Stomach (tissue), 9 donors: ENCODE results near the gene SCFD2. TPM values are rescaled to one million over a fixed set of nuclear protein-coding genes. Genes with fewer than 3 reads are reported as not detected.
"Not testable (repeated sequence)": the region's sequence is repeated elsewhere in the genome, so short reads cannot be mapped to it uniquely, and the experiment has no call there.

Experiments used
- DNase-seq, 2 donors: peaks; one replicate each; pipeline versions ENCODE4 v3.0.0 to v3.0.0-alpha.2; 2013 to 2019
- H3K27ac ChIP-seq, 5 donors: fragments of 200-600 bp in 4 of 5; sonication (generic) in 4 of 5; one replicate each; pipeline ENCODE4 v1.5.1; 2013 to 2019; ENCODE audit warnings: mild to moderate bottlenecking in 1 of 5, moderate library complexity in 1 of 5
- H3K27me3 ChIP-seq, 3 donors: fragments of 200-600 bp; sonication (generic); one replicate each; pipeline ENCODE4 v1.5.1; 2017 to 2019; ENCODE audit warnings: mixed run types in 1 of 3
- H3K36me3 ChIP-seq, 4 donors: fragments of 200-600 bp; sonication (generic); 1 replicate in 3 of 4; 2 replicates in 1 of 4; pipeline ENCODE4 v1.5.1; 2016 to 2019
- H3K4me1 ChIP-seq, 4 donors: fragments of 200-600 bp; sonication (generic); one replicate each; pipeline ENCODE4 v1.5.1; 2016 to 2019
- H3K4me3 ChIP-seq, 4 donors: fragments of 200-600 bp; sonication (generic) in 3 of 4; one replicate each; pipeline ENCODE4 v1.5.1; 2016 to 2019; ENCODE audit warnings: mild to moderate bottlenecking in 1 of 4
- H3K9me3 ChIP-seq, 4 donors: fragments of 200-600 bp; sonication (generic); one replicate each; pipeline ENCODE4 v1.5.1; 2016 to 2019
- EP300 ChIP-seq: sonication (generic); formaldehyde crosslinking; IDR thresholded peaks from one replicate; pipeline ENCODE4 v1.6.1; 2017; ENCODE audit warnings: antibody characterized with exemption
- POLR2A ChIP-seq, 4 donors: fragments of 450-650 bp; IDR thresholded peaks; one replicate each; pipeline ENCODE4 v1.6.1; 2016; ENCODE audit warnings: antibody characterized with exemption in 4 of 4, control low read depth in 2 of 4, mild to moderate bottlenecking in 1 of 4, moderate library complexity in 1 of 4
- POLR2AphosphoS5 ChIP-seq, 3 donors: sonication (generic); formaldehyde crosslinking; IDR thresholded peaks; one replicate each; pipeline ENCODE4 v1.6.1; 2016; ENCODE audit warnings: antibody characterized with exemption in 3 of 3
- WGBS, 5 donors: extraction: QIAGEN DNeasy Blood & Tissue Kit in 3 of 5; methylation state at CpG; one replicate each; pipeline versions ENCODE4 v1.1.5 to v1.1.7; 2013 to 2018; 5-methylcytosine and 5-hydroxymethylcytosine counted together
- intact Hi-C: fragments of 100-400 bp; cut with DNase I; formaldehyde crosslinking; loops from one replicate; pipeline ENCODE4 v1.15.1; 2023; ENCODE audit warnings: low total_unique reads
- polyA plus RNA-seq, 3 donors: library from polyadenylated mRNA; stranded (reverse); fragments of 200-250 nt; gene quantifications; one replicate each; pipeline ENCODE4 v1.2.3, GENCODE V29; 2013
- total RNA-seq, 5 donors: library from RNA; depleted of rRNA; stranded (reverse); fragments of >200 nt; gene quantifications; one replicate each; pipeline versions ENCODE4 v1.1.0 to v1.2.3, GENCODE V29; 2014 to 2016
- TF ChIP-seq, protein P1 (sequence below), 7 experiments: fragments of 450-650 bp in 4 of 7; fragments of 200-600 bp in 3 of 7; sonication (generic) in 3 of 7; IDR thresholded peaks; one replicate each; pipeline ENCODE4 v1.5.1; 2016 to 2019; ENCODE audit warnings: antibody characterized with exemption in 7 of 7, control low read depth in 2 of 7, mild to moderate bottlenecking in 1 of 7
- donor health status: healthy with polysubstance abuse.
- donor health status: Bipolar disorder and iron deficiency.
- donor health status: healthy.

SCFD2 gene
- total and polyA plus RNA-seq, 8 donors, result 2.9 to 40.2 (median 11.1) TPM

DNA sequence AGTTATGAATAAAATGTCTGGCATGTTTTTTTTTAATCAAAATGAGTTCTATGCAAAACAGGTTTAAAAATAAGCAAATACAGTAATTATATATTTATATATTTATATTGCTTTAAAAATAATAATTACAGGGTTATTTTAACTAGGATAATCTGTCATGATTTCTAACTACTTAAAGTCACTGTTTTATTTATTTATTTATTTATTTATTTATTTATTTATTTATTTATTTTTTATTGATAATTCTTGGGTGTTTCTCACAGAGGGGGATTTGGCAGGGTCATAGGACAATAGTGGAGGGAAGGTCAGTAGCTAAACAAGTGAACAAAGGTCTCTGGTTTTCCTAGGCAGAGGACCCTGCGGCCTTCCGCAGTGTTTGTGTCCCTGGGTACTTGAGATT lies 129.2 kb downstream of the SCFD2 start:
- H3K4me3 ChIP-seq, H3K4me1 ChIP-seq, H3K9me3 ChIP-seq, DNase-seq, H3K36me3 ChIP-seq, H3K27ac ChIP-seq, intact Hi-C loops, H3K27me3 ChIP-seq: not testable (repeated sequence)
- WGBS, 5 donors, result 100% methylated on average over 2 of the region's 2 CpGs; no CpG with 5 or more reads in 3 of the 5 donors

DNA sequence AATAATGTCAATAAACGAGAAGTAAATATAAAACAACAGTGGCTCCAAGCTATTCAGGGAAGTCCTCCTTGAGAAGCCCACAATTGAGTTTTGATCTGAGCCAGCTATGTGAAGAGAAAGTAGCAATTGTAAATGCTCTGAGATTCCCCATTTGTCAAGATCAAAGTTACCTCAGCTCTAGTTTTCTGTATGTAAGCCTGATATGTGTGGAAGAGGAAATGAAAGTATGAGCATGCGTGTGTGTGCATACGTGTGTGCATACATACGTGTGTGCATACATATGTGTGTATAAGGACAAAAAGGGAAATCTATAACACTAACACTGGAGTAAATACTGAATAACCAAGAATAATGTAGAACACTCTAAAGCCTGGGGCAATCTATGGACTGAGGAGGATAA lies 130.3 kb downstream of the SCFD2 start:
- no peak for DNase-seq
- H3K36me3 ChIP-seq, result no peaks in the 10 kb centered on the region
- intact Hi-C loops, result no loop called here
- H3K4me1 ChIP-seq, result peaks cover 0 to 7% (median 0%) of the 10 kb centered on the region in 4 donors
- H3K27me3 ChIP-seq, result no peaks in the 10 kb centered on the region
- TF ChIP-seq POLR2A (IDR thresholded peaks at IDR 0.05) (no peak), POLR2AphosphoS5 (IDR thresholded peaks at IDR 0.05) (no peak), EP300 (no peak)
- TF ChIP-seq, protein P1, sequence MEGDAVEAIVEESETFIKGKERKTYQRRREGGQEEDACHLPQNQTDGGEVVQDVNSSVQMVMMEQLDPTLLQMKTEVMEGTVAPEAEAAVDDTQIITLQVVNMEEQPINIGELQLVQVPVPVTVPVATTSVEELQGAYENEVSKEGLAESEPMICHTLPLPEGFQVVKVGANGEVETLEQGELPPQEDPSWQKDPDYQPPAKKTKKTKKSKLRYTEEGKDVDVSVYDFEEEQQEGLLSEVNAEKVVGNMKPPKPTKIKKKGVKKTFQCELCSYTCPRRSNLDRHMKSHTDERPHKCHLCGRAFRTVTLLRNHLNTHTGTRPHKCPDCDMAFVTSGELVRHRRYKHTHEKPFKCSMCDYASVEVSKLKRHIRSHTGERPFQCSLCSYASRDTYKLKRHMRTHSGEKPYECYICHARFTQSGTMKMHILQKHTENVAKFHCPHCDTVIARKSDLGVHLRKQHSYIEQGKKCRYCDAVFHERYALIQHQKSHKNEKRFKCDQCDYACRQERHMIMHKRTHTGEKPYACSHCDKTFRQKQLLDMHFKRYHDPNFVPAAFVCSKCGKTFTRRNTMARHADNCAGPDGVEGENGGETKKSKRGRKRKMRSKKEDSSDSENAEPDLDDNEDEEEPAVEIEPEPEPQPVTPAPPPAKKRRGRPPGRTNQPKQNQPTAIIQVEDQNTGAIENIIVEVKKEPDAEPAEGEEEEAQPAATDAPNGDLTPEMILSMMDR (IDR thresholded peaks at IDR 0.05), result no peak
- no peak overlapping the region for H3K27ac ChIP-seq
- 89 to 93% (median 90%) methylated on average over 4 of the region's 4 CpGs for WGBS, 5 donors
- H3K4me3 ChIP-seq, result no peak overlapping the region
- no peaks in the 10 kb centered on the region for H3K9me3 ChIP-seq

DNA sequence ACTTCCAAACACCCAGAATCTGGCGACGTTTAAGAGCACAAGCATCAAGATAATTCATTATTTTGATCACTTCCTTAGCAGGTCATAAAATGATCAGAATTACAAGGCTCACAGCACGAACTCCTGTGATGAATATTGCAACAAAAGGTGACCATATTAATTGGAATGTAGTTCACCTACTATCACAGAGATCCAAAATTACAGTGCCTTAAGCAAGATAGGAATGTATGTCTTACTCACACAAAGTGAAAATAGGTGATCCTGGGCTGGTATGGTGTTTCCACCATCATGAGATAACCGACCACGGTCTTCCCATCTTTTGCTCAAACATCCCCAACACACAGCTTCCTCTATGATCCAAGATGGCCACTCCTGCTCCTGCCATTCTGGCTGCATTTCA lies 131.2 kb downstream of the SCFD2 start:
- H3K4me3 ChIP-seq, result no peak overlapping the region
- H3K36me3 ChIP-seq, result no peaks in the 10 kb centered on the region
- whole genome bisulfite sequencing, 5 donors, result 91 to 96% (median 94%) methylated on average over 5 of the region's 5 CpGs
- H3K27ac ChIP-seq, result no peak overlapping the region
- TF ChIP-seq, protein P1 (IDR thresholded peaks at IDR 0.05), result no peak
- TF ChIP-seq POLR2AphosphoS5 (IDR thresholded peaks at IDR 0.05), result no peak
- no peak for TF ChIP-seq EP300
- no peak for TF ChIP-seq POLR2A (IDR thresholded peaks at IDR 0.05)
- no peak for DNase-seq
- intact Hi-C loops, result no loop called here
- H3K4me1 ChIP-seq, result peaks cover 0 to 7% (median 0%) of the 10 kb centered on the region in 4 donors
- no peaks in the 10 kb centered on the region for H3K9me3 ChIP-seq
- H3K27me3 ChIP-seq, result no peaks in the 10 kb centered on the region

DNA sequence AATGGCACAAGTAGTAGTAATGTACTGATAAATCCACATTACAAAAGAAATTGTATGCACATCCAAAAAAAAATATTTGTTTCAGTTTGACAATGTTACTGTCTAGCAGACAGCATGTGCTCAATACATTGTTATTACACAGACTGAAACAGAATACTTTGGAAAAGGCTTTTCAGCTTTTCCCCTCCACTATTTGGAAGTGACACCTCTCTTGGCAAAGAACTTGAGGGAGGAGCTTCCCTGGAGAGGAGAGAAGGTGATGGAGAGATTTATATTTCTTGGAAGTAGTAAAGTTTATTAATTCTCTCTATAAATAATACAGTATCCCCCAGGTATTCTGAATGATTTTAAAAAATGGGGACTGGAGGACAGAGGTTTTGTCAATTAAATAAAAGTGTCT lies 131.8 kb downstream of the SCFD2 start:
- H3K27me3 ChIP-seq, result no peaks in the 10 kb centered on the region
- no peak overlapping the region for H3K4me3 ChIP-seq
- H3K4me1 ChIP-seq, result peaks cover 0 to 7% (median 0%) of the 10 kb centered on the region in 4 donors
- intact Hi-C loops, result no loop called here
- TF ChIP-seq POLR2AphosphoS5 (IDR thresholded peaks at IDR 0.05) (no peak), POLR2A (IDR thresholded peaks at IDR 0.05) (no peak), EP300 (no peak)
- TF ChIP-seq, protein P1 (IDR thresholded peaks at IDR 0.05), result no peak
- no peaks in the 10 kb centered on the region for H3K9me3 ChIP-seq
- no peak for DNase-seq
- no peaks in the 10 kb centered on the region for H3K36me3 ChIP-seq
- H3K27ac ChIP-seq, result no peak overlapping the region

DNA sequence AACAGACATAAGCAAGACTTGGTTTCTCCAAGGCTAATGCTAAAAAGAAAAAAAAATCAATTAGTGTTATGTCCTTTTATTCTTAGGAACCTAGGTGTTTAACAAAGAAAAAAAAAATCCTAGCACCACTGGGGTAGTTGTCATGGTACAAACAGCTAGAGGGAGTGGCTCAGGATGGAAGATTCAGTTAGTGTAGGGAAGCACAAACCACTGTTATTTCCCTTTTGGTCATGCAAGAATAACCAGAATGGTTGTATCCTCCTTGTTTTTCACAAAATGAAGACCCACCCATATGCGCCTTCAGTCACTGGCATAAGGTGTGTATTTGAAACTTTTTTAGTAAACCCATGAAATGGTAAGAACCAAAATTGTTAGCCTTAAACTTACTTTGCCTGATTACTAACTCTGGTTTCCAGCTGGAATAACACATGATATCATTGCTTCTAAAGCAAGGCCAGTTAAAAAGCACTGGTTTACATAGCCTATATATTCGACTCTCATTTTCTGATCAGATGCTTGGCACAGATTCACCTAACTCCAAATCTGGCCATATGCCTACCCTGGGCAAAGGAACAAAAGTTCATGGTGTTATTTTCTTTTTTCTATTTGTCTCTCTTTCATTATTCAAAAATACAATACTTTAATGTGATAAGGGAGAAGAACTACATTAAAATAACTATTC lies 132.6 kb downstream of the SCFD2 start:
- no peaks in the 10 kb centered on the region for H3K27me3 ChIP-seq
- intact Hi-C loops, result no loop called here
- WGBS, 5 donors, result 56 to 70% (median 61%) methylated on average over 2 of the region's 2 CpGs

More for the DNA sequence above, 132.6 kb downstream of the SCFD2 start:
- Histone ChIP-seq H3K4me1 (peaks cover 0 to 7% (median 0%) of the 10 kb centered on the region in 4 donors), H3K27ac (no peak overlapping the region), H3K9me3 (no peaks in the 10 kb centered on the region), H3K4me3 (no peak overlapping the region), H3K36me3 (no peaks in the 10 kb centered on the region)
- no peak for DNase-seq
- TF ChIP-seq POLR2AphosphoS5 (IDR thresholded peaks at IDR 0.05) (no peak), POLR2A (IDR thresholded peaks at IDR 0.05) (no peak), EP300 (no peak)
- TF ChIP-seq, protein P1 (IDR thresholded peaks at IDR 0.05), result no peak
